ENCODE measurements around the gene ODAD3. TPM values are rescaled to one million over a fixed set of nuclear protein-coding genes. Genes with fewer than 3 reads are reported as not detected.
A peak's percentile ranks its signal among the peaks of the same experiment; 100 is the strongest.

Gene ODAD3
- total and polyA plus RNA-seq, 2 of the 13 experiments (the other 11 are each of a cell fraction or from before 2014, with no cell fraction given): 0.04 to 0.08 TPM

GRCh38 chr19:11383706-11384048, 51.2 kb downstream of the ODAD3 start (continued):
- TF ChIP-seq CBX2 (IDR thresholded peaks at IDR 0.05; ENCODE audit: low read depth, low read length) (no peak), CBX2 (CRISPR knock-in tag; IDR thresholded peaks at IDR 0.05; ENCODE audit: low read depth) (no peak), ZNF562 (CRISPR knock-in tag; IDR thresholded peaks at IDR 0.05; ENCODE audit: borderline replicate concordance) (no peak), MEIS2 (CRISPR knock-in tag; IDR thresholded peaks at IDR 0.05) (no peak), ZNF234 (CRISPR knock-in tag; conservative IDR thresholded peaks at IDR 0.05) (no peak), GMEB1 (CRISPR knock-in tag; IDR thresholded peaks at IDR 0.05; ENCODE audit: borderline replicate concordance) (no peak), ZNF44 (CRISPR knock-in tag; IDR thresholded peaks at IDR 0.05) (no peak), ZNF235 (CRISPR knock-in tag; IDR thresholded peaks at IDR 0.05; ENCODE audit: borderline replicate concordance) (no peak), ZBTB7B (CRISPR knock-in tag; IDR thresholded peaks at IDR 0.05) (0 out of 2 replicates have a peak, but pooled peaks have one; percentile 8), KDM5B (CRISPR knock-in tag; IDR thresholded peaks at IDR 0.05; ENCODE audit: borderline replicate concordance) (peak; percentile 3; the same call in 1 of the 2 replicates), ZNF724P (CRISPR knock-in tag; IDR thresholded peaks at IDR 0.05; ENCODE audit: borderline replicate concordance) (no peak), ZNF251 (CRISPR knock-in tag; IDR thresholded peaks at IDR 0.05) (no peak), ZNF460 (CRISPR knock-in tag; IDR thresholded peaks at IDR 0.05; ENCODE audit: borderline replicate concordance) (no peak), ZSCAN29 (CRISPR knock-in tag; conservative IDR thresholded peaks at IDR 0.05) (no peak), GABPB1 (CRISPR knock-in tag; IDR thresholded peaks at IDR 0.05) (no peak), ZSCAN25 (CRISPR knock-in tag; IDR thresholded peaks at IDR 0.05) (no peak), MED13 (CRISPR knock-in tag; IDR thresholded peaks at IDR 0.05) (no peak), ATF7 (IDR thresholded peaks at IDR 0.05) (no peak), ATF7 (CRISPR knock-in tag; IDR thresholded peaks at IDR 0.05) (no peak), ZNF441 (CRISPR knock-in tag; IDR thresholded peaks at IDR 0.05; ENCODE audit: borderline replicate concordance) (no peak), AHR (CRISPR knock-in tag; IDR thresholded peaks at IDR 0.05) (0 out of 2 replicates have a peak, but pooled peaks have one; percentile 9), ZNF276 (CRISPR knock-in tag; IDR thresholded peaks at IDR 0.05; ENCODE audit: low read depth) (no peak), ZNF274 (CRISPR knock-in tag; IDR thresholded peaks at IDR 0.05) (no peak), ZNF263 (CRISPR knock-in tag; IDR thresholded peaks at IDR 0.05) (no peak), ZNF180 (CRISPR knock-in tag; IDR thresholded peaks at IDR 0.05; ENCODE audit: borderline replicate concordance, low read depth) (no peak), ZNF780A (CRISPR knock-in tag; IDR thresholded peaks at IDR 0.05) (no peak), RFX3 (CRISPR knock-in tag; IDR thresholded peaks at IDR 0.05) (no peak), RXRA (CRISPR knock-in tag; IDR thresholded peaks at IDR 0.05) (no peak), CENPT (CRISPR knock-in tag; IDR thresholded peaks at IDR 0.05; ENCODE audit: low read depth) (no peak), ZNF34 (CRISPR knock-in tag; IDR thresholded peaks at IDR 0.05; ENCODE audit: borderline replicate concordance) (no peak), TBL1XR1 (IDR thresholded peaks at IDR 0.05; ENCODE audit: borderline replicate concordance, low read length, partially characterized antibody) (no peak)
